ENCODE data around the gene XYLT1.

Gene XYLT1

GRCh38 chr16:17384471-17384870 lies 86.3 kb downstream of the XYLT1 start:
- DNase-seq (ENCODE audit: low spot score), result no peak
- Mint-ChIP-seq H3K27ac (peak overlapping the region; percentile 26), H3K27me3 (ENCODE audit: low read depth) (no peaks in the 10 kb centered on the region), H3K36me3 (ENCODE audit: low read depth) (peaks cover 14% of the 10 kb centered on the region), H3K4me3 (no peak overlapping the region), H3K9me3 (no peaks in the 10 kb centered on the region), H3K4me1 (ENCODE audit: low read depth) (peaks cover 33% of the 10 kb centered on the region)

DNA sequence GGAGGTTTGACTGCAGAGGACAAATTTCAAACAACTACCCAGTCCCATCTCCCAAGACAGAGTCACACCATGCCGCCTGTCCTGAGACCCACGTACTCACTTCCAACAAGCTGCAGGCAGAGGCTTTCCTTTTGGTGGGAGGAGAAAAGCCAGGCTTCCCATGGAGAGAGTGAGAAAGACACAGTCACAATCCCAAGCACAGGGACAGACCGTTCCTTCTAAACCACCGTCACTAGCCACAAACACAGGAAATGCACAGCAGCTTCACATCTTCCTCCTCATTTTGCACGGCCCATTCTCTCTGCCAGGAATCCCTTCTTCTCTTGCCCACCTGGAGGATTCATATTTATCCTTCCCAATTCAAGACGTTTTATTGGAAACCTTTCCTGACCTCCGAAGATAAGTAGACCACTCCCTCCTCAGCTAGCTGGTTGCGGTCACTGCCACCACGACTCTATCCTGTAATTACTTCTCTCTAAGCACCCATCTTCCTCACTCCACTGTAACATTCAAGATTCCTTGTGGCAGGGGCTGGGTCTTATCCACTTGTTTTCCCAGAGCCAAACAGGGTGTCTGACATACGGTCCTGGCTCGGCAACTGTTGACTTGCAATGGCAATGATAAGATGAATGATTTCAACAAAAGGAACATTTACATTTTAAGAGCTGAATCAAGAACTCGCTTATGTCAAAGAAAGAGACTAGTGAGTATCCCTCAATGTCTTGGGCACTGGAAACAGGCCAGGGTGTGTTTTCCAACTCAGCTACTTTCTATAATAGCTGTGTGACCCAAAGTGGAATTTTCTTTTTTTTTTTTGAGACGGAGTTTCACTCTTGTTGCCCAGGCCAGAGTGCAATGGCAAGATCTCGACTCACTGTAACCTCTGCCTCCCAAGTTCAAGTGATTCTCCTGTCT lies 87.6 kb downstream of the XYLT1 start:
- peak overlapping the region; percentile 53 for H3K27ac Mint-ChIP-seq
- no peaks in the 10 kb centered on the region for H3K9me3 Mint-ChIP-seq
- DNase-seq (ENCODE audit: low spot score), result no peak
- H3K27me3 Mint-ChIP-seq (ENCODE audit: low read depth), result no peaks in the 10 kb centered on the region
- peak overlapping the region; percentile 74 for H3K4me3 Mint-ChIP-seq
- peaks cover 10% of the 10 kb centered on the region for H3K36me3 Mint-ChIP-seq (ENCODE audit: low read depth)
- peaks cover 30% of the 10 kb centered on the region for H3K4me1 Mint-ChIP-seq (ENCODE audit: low read depth)

DNA sequence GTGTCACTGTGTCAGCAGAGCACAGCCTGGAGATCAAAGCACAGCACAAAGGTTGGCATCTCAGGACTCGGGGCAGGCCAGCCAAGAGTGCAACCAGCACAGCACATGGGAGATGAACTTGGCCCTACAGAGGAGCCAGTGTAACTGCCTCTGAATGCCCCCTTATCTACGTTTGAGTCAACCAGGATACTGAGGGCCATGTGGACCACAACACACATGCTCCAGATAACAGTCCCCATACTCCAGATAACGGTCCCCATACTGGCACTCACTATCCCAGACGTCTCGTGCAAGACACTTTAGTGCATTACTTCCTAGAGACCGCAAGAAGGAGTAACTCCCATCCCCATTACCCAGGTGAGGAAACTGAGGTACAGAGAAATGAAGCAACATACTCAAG lies 88.2 kb downstream of the XYLT1 start:
- Mint-ChIP-seq H3K4me1 (ENCODE audit: low read depth) (peaks cover 33% of the 10 kb centered on the region), H3K27me3 (ENCODE audit: low read depth) (no peaks in the 10 kb centered on the region), H3K4me3 (peak overlapping the region; percentile 74), H3K27ac (peak overlapping the region; percentile 34), H3K36me3 (ENCODE audit: low read depth) (peaks cover 7% of the 10 kb centered on the region), H3K9me3 (no peaks in the 10 kb centered on the region)
- DNase-seq (ENCODE audit: low spot score), result no peak

GRCh38 chr16:17381784-17382183 lies 89.0 kb downstream of the XYLT1 start:
- Mint-ChIP-seq H3K9me3 (no peaks in the 10 kb centered on the region), H3K36me3 (ENCODE audit: low read depth) (peaks cover 7% of the 10 kb centered on the region), H3K27ac (no peak overlapping the region), H3K27me3 (ENCODE audit: low read depth) (no peaks in the 10 kb centered on the region), H3K4me3 (peak overlapping the region; percentile 74), H3K4me1 (ENCODE audit: low read depth) (peaks cover 34% of the 10 kb centered on the region)
- DNase-seq (ENCODE audit: low spot score), result no peak

DNA sequence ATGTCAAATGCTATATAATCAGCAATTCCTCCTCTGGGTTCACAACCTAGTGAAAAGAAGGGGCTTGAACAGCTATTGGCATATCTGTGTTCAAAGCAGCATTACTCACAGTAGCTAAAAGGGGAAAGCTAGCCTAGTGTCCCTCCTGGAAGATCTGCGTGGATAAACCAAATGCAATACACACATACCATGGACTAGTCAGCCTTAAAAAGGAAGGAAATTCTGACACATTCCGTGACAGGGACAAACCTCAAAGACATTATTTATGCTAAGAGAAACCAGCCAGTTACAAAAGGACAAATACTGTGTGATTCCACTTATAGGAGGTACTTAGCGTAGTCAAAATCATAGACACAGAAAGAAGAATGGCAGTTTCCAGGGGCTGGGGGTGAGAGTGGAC lies 90.1 kb downstream of the XYLT1 start:
- DNase-seq (ENCODE audit: low spot score), result no peak
- H3K4me3 Mint-ChIP-seq, result peak overlapping the region; percentile 55
- no peaks in the 10 kb centered on the region for H3K27me3 Mint-ChIP-seq (ENCODE audit: low read depth)
- H3K27ac Mint-ChIP-seq, result peak overlapping the region; percentile 17
- peaks cover 7% of the 10 kb centered on the region for H3K36me3 Mint-ChIP-seq (ENCODE audit: low read depth)
- H3K9me3 Mint-ChIP-seq, result no peaks in the 10 kb centered on the region
- H3K4me1 Mint-ChIP-seq (ENCODE audit: low read depth), result peaks cover 32% of the 10 kb centered on the region

- Mint-ChIP-seq H3K9me3 (no peaks in the 10 kb centered on the region), H3K27me3 (ENCODE audit: low read depth) (no peaks in the 10 kb centered on the region), H3K27ac (no peak overlapping the region), H3K4me3 (no peak overlapping the region), H3K36me3 (ENCODE audit: low read depth) (peaks cover 9% of the 10 kb centered on the region), H3K4me1 (ENCODE audit: low read depth) (peaks cover 42% of the 10 kb centered on the region)
- DNase-seq (ENCODE audit: low spot score), result no peak
Observed at GRCh38 chr16:17379121-17379571, 91.6 kb downstream of the XYLT1 start.

DNA sequence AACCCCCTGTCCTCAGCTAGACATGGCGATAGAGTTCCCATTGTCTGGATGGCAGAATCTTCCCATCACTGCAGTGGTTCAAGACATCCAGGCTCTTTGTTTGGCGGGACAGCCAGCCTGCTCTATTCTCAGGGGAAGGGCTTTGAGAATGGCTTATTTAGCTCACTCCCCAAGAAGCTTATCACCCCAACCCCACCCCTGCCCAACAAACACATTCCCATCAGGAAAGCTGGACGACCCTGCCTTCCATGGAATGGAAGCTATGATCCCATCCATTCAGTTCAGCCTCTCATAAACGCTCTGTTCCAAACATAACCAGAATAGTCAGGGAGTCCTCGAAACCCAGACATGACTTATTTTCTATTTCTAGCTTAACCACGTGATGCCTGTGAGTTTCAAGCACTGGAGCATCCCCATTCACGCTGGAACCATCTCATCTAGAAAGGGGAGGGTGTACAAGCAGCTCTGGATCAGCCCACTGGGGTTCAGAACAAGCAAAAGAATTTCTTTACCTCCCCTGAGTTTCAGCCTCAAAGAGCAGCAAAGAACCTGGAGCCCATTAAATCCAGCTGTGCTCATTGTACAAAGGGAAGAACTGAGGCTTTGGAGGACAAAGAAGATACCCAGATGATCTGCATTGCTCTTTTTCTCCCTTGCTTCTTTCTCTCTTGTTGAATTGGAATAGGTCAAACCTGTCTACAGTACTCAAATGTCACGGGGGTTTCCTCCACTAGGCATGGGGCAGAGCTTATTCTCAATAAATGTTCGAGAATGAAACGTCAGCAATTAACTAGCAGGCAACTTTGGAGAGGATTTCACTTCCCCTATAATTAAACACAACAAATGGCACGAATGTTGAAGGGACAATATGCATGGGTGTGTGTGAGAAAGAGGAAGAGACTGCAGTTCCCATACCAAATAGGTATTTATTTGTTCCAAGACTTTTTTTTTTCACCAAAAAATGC lies 93.1 kb downstream of the XYLT1 start:
- Mint-ChIP-seq H3K27me3 (ENCODE audit: low read depth) (no peaks in the 10 kb centered on the region), H3K9me3 (no peaks in the 10 kb centered on the region), H3K36me3 (ENCODE audit: low read depth) (peaks cover 14% of the 10 kb centered on the region), H3K27ac (no peak overlapping the region), H3K4me3 (no peak overlapping the region), H3K4me1 (ENCODE audit: low read depth) (peaks cover 40% of the 10 kb centered on the region)
- DNase-seq (ENCODE audit: low spot score), result no peak

DNA sequence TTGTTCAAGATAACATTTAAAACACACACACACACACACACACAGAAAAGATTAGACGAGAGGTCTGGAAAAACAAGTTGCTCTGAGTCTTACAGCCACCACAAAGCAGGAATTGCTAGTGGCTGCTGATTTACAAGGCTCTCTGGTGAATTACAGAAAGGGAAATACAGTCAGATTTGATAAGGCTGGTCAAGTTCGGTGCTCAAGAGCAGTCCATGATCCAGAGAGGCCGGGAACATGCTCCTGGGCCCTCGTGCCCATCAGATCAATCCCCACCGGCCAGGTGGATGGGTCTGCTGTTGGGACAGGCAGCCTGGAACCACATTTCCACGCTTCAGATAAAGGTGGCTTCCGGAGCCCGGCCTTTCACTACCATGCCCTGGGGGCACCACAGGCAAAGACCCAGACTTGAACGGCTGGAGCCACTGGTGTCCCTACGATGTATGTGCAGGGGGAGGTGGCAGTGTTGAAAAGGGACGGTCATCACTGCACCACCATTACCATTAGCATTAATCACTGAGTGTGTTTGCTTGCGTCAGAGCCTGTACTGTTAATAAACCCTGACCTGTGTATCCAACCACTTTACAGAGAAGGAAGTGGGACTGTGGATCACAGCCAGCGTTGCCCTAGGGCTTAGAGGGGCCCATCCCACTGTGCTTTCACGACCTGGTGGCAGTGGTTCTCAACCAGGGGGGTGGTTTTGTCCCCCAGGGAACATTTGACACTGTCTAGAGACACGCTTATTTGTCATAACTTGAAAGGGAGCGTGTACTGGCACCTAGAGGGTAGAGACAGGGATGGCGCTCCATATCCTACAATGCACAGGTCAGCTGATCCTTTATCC lies 95.1 kb downstream of the XYLT1 start:
- DNase-seq (ENCODE audit: low spot score), result no peak
- H3K4me3 Mint-ChIP-seq, result no peak overlapping the region
- no peaks in the 10 kb centered on the region for H3K9me3 Mint-ChIP-seq
- H3K27me3 Mint-ChIP-seq (ENCODE audit: low read depth), result no peaks in the 10 kb centered on the region
- H3K27ac Mint-ChIP-seq, result peak overlapping the region; percentile 2
- H3K4me1 Mint-ChIP-seq (ENCODE audit: low read depth), result peaks cover 51% of the 10 kb centered on the region
- H3K36me3 Mint-ChIP-seq (ENCODE audit: low read depth), result peaks cover 18% of the 10 kb centered on the region

GRCh38 chr16:17374668-17375255 lies 96.0 kb downstream of the XYLT1 start:
- no peaks in the 10 kb centered on the region for H3K9me3 Mint-ChIP-seq
- H3K4me1 Mint-ChIP-seq (ENCODE audit: low read depth), result peaks cover 58% of the 10 kb centered on the region
- no peak overlapping the region for H3K4me3 Mint-ChIP-seq

GRCh38 chr16:17373533-17373932 lies 97.2 kb downstream of the XYLT1 start:
- Mint-ChIP-seq H3K9me3 (no peaks in the 10 kb centered on the region), H3K36me3 (ENCODE audit: low read depth) (peaks cover 20% of the 10 kb centered on the region), H3K27me3 (ENCODE audit: low read depth) (no peaks in the 10 kb centered on the region)

More at GRCh38 chr16:17374668-17375255, 96.0 kb downstream of the XYLT1 start:
- H3K36me3 Mint-ChIP-seq (ENCODE audit: low read depth), result peaks cover 17% of the 10 kb centered on the region
- DNase-seq (ENCODE audit: low spot score), result peak; percentile 39
- H3K27ac Mint-ChIP-seq, result no peak overlapping the region
- H3K27me3 Mint-ChIP-seq (ENCODE audit: low read depth), result no peaks in the 10 kb centered on the region

DNA sequence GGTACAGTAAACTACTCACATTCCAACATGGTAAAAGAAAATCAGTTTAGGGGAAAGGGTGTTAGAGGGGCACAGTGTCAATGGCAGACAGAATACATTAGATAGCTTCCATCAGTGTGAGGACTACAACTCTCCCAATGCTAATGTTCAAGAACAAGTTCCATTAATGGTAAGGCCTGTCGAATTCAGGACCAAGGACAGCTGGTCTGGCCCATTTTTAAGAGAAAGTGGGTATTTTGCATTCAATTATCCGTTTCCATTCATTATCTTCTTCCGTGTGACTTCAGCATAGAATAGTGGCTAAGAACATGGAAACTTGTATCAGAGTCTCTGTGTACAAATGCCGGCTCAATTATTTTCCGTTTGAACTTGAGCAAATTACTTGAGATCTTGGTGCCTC lies 98.4 kb downstream of the XYLT1 start:
- DNase-seq (ENCODE audit: low spot score), result no peak
- Mint-ChIP-seq H3K36me3 (ENCODE audit: low read depth) (peaks cover 25% of the 10 kb centered on the region), H3K9me3 (no peaks in the 10 kb centered on the region), H3K27ac (peak overlapping the region; percentile 8), H3K4me3 (no peak overlapping the region), H3K27me3 (ENCODE audit: low read depth) (no peaks in the 10 kb centered on the region), H3K4me1 (ENCODE audit: low read depth) (peaks cover 72% of the 10 kb centered on the region)

More at GRCh38 chr16:17373533-17373932, 97.2 kb downstream of the XYLT1 start:
- DNase-seq (ENCODE audit: low spot score), result no peak
- peak overlapping the region; percentile 21 for H3K27ac Mint-ChIP-seq
- H3K4me1 Mint-ChIP-seq (ENCODE audit: low read depth), result peaks cover 70% of the 10 kb centered on the region
- H3K4me3 Mint-ChIP-seq, result no peak overlapping the region

DNA sequence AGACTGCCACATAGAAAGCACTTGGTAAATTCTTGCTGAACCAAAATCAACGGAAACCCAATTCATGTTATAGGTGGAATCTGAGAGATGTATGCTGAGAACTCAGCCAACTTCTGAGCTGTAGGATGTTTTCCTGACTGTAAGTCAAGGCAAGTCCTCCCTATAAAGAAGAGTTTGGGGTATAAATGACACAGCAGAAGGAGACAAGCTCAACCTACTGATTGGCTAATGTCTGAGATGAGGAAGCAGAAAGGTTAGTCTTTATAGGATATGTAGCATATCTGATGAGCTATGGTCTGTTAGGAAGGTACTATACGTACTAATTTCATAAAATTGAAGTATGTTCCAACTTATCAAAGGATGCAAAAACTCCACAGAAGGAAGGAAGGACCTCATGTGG lies 99.5 kb downstream of the XYLT1 start:
- peak overlapping the region; percentile 67 for H3K27ac Mint-ChIP-seq
- peaks cover 31% of the 10 kb centered on the region for H3K36me3 Mint-ChIP-seq (ENCODE audit: low read depth)
- H3K4me3 Mint-ChIP-seq, result peak overlapping the region; percentile 1
- peaks cover 77% of the 10 kb centered on the region for H3K4me1 Mint-ChIP-seq (ENCODE audit: low read depth)
- no peaks in the 10 kb centered on the region for H3K27me3 Mint-ChIP-seq (ENCODE audit: low read depth)
- DNase-seq (ENCODE audit: low spot score), result no peak
- no peaks in the 10 kb centered on the region for H3K9me3 Mint-ChIP-seq

All from T-helper 2 cell treated with Interferon-gamma antibody and Interleukin-4, amounts not matched to agents 5 μg/mL and 100 μg/mL, for 36 hours (primary cell).